Left cardiac atrium (tissue), 4 donors: Measurements from ENCODE around the gene SPX. TPM values are rescaled to one million over a fixed set of nuclear protein-coding genes. Genes with fewer than 3 reads are reported as not detected.

Source experiments
- ATAC-seq, 2 donors: fragments of 200-7000 bp; cut with Tn5 transposase; one replicate each; pipeline ENCODE4 v1.9.1; 2020; ENCODE audit warnings: mild to moderate bottlenecking in 2 of 2, moderate library complexity in 2 of 2
- DNase-seq: peaks from one replicate; pipeline ENCODE4 v3.0.0-alpha.2; 2020
- intact Hi-C, 2 donors: fragments of 100-400 bp; cut with DNase I; formaldehyde crosslinking; loops; one replicate each; pipeline versions ENCODE4 v1.14.1 to v1.15.1; 2022 to 2023
- total RNA-seq, 2 donors: library from RNA; stranded (reverse); fragmentation: NEBNext Ultra II Directional; extraction: Animal tissue kit (Norgen Biotek cat#: 25700); gene quantifications; one replicate each; pipeline ENCODE4 v1.2.1, GENCODE V29; 2021
- donor health status: DM: no; HTN: yes; CAD: no.
- donor health status: DM: no; HTN: yes; CAD: no; lungs with severe emphysema.
- donor health status: DM: yes; HTN: yes; CAD: no.
- donor health status: Dilated cardiomyopathy.

SPX gene
- total RNA-seq, 2 donors from 2014 or later, result 2.6 to 6.5 TPM

GRCh38 chr12:21568115-21568514 is 42.0 kb downstream of the SPX start:
- no peak for ATAC-seq
- intact Hi-C loops, result no loop called here

GRCh38 chr12:21571046-21571445 is 45.0 kb downstream of the SPX start:
- intact Hi-C loops, result no loop called here
- DNase-seq (no peak), ATAC-seq (no peak)

More at GRCh38 chr12:21568115-21568514, 42.0 kb downstream of the SPX start:
- DNase-seq, result no peak

GRCh38 chr12:21573733-21574358 is 47.8 kb downstream of the SPX start:
- intact Hi-C loops, result no loop called here
- DNase-seq (no peak), ATAC-seq (no peak)

- ATAC-seq, result no peak
- no peak for DNase-seq
- intact Hi-C loops, result no loop called here
These were observed 50.3 kb downstream of the SPX start for GRCh38 chr12:21576431-21576830.

GRCh38 chr12:21577516-21577915 is 51.4 kb downstream of the SPX start:
- no peak for DNase-seq
- no peak for ATAC-seq
- intact Hi-C loops, result no loop called here

GRCh38 chr12:21580748-21581516 is 54.8 kb downstream of the SPX start:
- ATAC-seq (no peak), DNase-seq (no peak)
- intact Hi-C loops, result no loop called here

Other genes starting within 250 kb of the SPX start
- gene SLCO1A2, start 191.4 kb upstream of the SPX start, total RNA-seq, result not detected
- gene IAPP, start 153.4 kb upstream of the SPX start, total RNA-seq, result not detected
- 10 to 100 TPM; 10.8 to 13.2 TPM for gene PYROXD1, start 88.6 kb upstream of the SPX start, total RNA-seq
- 10 to 100 TPM; 19.9 to 23.9 TPM for gene RECQL, start 24.7 kb upstream of the SPX start, total RNA-seq
- gene GOLT1B, start 24.5 kb upstream of the SPX start, total RNA-seq, result 10 to 100 TPM; 24.9 to 29.7 TPM
- gene GYS2, start 78.6 kb downstream of the SPX start, total RNA-seq, result under 1 TPM in 1 of 2 donors, not detected in 1; 0.62 TPM
- gene LDHB, start 131.5 kb downstream of the SPX start, total RNA-seq, result 1,000 to 10,000 TPM; 1,145 to 1,293 TPM
- gene KCNJ8, start 248.4 kb downstream of the SPX start, total RNA-seq, result 10 to 100 TPM; 21.7 to 31.2 TPM